ENCODE results near the gene USP3. TPM values are rescaled to one million over a fixed set of nuclear protein-coding genes. Genes with fewer than 3 reads are reported as not detected.
A peak's percentile ranks its signal among the peaks of the same experiment; 100 is the strongest.

The USP3 gene
- total and polyA plus RNA-seq, 2 of the 13 experiments (the other 11 are each of a cell fraction or from before 2014, with no cell fraction given) = 14.3 to 61.2 TPM

DNA sequence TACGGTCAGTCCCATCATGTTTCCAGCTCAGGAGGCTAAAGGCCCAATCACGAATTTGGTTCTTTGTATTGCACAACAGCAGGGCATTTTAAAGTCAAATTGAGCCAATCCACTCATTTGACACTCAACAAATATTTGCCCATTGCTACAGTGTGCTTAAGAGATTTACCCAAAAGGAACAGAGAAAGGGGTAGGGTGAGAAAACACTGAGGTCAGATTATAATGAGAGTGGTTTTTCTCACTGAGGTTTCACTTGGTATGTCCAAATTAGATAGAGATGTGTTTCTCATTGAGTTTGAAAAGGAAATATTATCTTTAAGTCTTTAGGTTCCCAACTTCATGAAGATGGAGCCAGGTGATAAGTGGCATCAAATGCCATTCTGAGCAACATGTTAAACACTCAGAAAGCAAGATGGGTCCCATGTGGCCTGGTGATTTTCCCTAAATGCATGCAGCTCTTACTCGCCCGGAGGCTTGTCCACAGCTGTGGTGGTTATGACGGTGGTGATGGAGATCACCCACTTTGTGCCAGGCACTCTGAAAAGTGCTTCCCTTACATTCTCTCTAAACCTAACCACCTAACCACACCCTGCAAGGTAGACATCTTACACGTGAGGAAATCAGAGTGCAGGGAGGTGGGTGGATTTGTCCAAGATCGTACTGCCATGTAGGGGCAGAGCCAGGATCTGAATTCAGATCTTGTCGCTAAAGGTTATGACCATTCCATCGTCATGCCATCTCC is 31.2 kb upstream of the USP3 start (continued):
- TF ChIP-seq, protein P1, sequence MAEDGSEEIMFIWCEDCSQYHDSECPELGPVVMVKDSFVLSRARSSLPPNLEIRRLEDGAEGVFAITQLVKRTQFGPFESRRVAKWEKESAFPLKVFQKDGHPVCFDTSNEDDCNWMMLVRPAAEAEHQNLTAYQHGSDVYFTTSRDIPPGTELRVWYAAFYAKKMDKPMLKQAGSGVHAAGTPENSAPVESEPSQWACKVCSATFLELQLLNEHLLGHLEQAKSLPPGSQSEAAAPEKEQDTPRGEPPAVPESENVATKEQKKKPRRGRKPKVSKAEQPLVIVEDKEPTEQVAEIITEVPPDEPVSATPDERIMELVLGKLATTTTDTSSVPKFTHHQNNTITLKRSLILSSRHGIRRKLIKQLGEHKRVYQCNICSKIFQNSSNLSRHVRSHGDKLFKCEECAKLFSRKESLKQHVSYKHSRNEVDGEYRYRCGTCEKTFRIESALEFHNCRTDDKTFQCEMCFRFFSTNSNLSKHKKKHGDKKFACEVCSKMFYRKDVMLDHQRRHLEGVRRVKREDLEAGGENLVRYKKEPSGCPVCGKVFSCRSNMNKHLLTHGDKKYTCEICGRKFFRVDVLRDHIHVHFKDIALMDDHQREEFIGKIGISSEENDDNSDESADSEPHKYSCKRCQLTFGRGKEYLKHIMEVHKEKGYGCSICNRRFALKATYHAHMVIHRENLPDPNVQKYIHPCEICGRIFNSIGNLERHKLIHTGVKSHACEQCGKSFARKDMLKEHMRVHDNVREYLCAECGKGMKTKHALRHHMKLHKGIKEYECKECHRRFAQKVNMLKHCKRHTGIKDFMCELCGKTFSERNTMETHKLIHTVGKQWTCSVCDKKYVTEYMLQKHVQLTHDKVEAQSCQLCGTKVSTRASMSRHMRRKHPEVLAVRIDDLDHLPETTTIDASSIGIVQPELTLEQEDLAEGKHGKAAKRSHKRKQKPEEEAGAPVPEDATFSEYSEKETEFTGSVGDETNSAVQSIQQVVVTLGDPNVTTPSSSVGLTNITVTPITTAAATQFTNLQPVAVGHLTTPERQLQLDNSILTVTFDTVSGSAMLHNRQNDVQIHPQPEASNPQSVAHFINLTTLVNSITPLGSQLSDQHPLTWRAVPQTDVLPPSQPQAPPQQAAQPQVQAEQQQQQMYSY (CRISPR knock-in tag; IDR thresholded peaks at IDR 0.05) = no peak
- TF ChIP-seq CHCHD3 (CRISPR knock-in tag; IDR thresholded peaks at IDR 0.05) (no peak), ZNF253 (CRISPR knock-in tag; IDR thresholded peaks at IDR 0.05; ENCODE audit: borderline replicate concordance) (no peak), NCOR1 (IDR thresholded peaks at IDR 0.05; ENCODE audit: borderline replicate concordance, low read length) (peak; percentile 66; the same call in 1 of the 2 replicates), ZNF557 (CRISPR knock-in tag; IDR thresholded peaks at IDR 0.05) (no peak), GATA4 (IDR thresholded peaks at IDR 0.05; ENCODE audit: borderline replicate concordance, low read depth) (no peak), ZNF878 (CRISPR knock-in tag; IDR thresholded peaks at IDR 0.05) (no peak), ZNF891 (CRISPR knock-in tag; IDR thresholded peaks at IDR 0.05) (no peak), NAIF1 (CRISPR knock-in tag; IDR thresholded peaks at IDR 0.05; ENCODE audit: borderline replicate concordance) (no peak), SIN3B (IDR thresholded peaks at IDR 0.05; ENCODE audit: low read length) (no peak), CCDC6 (CRISPR knock-in tag; IDR thresholded peaks at IDR 0.05) (no peak), ZNF709 (CRISPR knock-in tag; IDR thresholded peaks at IDR 0.05) (no peak), SAP130 (CRISPR knock-in tag; IDR thresholded peaks at IDR 0.05; ENCODE audit: low read depth) (peak; percentile 70), ZNF776 (CRISPR knock-in tag; IDR thresholded peaks at IDR 0.05) (no peak), GFI1 (CRISPR knock-in tag; IDR thresholded peaks at IDR 0.05; ENCODE audit: borderline replicate concordance) (peak; percentile 97), ZNF780A (CRISPR knock-in tag; IDR thresholded peaks at IDR 0.05) (no peak), ARNTL (CRISPR knock-in tag; IDR thresholded peaks at IDR 0.05) (no peak), REXO4 (CRISPR knock-in tag; IDR thresholded peaks at IDR 0.05; ENCODE audit: borderline replicate concordance) (no peak), ZNF788 (CRISPR knock-in tag; IDR thresholded peaks at IDR 0.05; ENCODE audit: borderline replicate concordance) (no peak)
- TF ChIP-seq, protein P2, sequence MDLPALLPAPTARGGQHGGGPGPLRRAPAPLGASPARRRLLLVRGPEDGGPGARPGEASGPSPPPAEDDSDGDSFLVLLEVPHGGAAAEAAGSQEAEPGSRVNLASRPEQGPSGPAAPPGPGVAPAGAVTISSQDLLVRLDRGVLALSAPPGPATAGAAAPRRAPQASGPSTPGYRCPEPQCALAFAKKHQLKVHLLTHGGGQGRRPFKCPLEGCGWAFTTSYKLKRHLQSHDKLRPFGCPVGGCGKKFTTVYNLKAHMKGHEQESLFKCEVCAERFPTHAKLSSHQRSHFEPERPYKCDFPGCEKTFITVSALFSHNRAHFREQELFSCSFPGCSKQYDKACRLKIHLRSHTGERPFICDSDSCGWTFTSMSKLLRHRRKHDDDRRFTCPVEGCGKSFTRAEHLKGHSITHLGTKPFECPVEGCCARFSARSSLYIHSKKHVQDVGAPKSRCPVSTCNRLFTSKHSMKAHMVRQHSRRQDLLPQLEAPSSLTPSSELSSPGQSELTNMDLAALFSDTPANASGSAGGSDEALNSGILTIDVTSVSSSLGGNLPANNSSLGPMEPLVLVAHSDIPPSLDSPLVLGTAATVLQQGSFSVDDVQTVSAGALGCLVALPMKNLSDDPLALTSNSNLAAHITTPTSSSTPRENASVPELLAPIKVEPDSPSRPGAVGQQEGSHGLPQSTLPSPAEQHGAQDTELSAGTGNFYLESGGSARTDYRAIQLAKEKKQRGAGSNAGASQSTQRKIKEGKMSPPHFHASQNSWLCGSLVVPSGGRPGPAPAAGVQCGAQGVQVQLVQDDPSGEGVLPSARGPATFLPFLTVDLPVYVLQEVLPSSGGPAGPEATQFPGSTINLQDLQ (CRISPR knock-in tag; IDR thresholded peaks at IDR 0.05) = no peak
- TF ChIP-seq, protein P3, sequence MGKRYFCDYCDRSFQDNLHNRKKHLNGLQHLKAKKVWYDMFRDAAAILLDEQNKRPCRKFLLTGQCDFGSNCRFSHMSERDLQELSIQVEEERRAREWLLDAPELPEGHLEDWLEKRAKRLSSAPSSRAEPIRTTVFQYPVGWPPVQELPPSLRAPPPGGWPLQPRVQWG (CRISPR knock-in tag; IDR thresholded peaks at IDR 0.05; ENCODE audit: borderline replicate concordance, low read depth) = no peak
- TF ChIP-seq, protein P4, sequence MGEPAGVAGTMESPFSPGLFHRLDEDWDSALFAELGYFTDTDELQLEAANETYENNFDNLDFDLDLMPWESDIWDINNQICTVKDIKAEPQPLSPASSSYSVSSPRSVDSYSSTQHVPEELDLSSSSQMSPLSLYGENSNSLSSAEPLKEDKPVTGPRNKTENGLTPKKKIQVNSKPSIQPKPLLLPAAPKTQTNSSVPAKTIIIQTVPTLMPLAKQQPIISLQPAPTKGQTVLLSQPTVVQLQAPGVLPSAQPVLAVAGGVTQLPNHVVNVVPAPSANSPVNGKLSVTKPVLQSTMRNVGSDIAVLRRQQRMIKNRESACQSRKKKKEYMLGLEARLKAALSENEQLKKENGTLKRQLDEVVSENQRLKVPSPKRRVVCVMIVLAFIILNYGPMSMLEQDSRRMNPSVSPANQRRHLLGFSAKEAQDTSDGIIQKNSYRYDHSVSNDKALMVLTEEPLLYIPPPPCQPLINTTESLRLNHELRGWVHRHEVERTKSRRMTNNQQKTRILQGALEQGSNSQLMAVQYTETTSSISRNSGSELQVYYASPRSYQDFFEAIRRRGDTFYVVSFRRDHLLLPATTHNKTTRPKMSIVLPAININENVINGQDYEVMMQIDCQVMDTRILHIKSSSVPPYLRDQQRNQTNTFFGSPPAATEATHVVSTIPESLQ (CRISPR knock-in tag; conservative IDR thresholded peaks at IDR 0.05) = no peak

Measured in HepG2 (cell line).